ENCODE data around the gene XDH.

DNA sequence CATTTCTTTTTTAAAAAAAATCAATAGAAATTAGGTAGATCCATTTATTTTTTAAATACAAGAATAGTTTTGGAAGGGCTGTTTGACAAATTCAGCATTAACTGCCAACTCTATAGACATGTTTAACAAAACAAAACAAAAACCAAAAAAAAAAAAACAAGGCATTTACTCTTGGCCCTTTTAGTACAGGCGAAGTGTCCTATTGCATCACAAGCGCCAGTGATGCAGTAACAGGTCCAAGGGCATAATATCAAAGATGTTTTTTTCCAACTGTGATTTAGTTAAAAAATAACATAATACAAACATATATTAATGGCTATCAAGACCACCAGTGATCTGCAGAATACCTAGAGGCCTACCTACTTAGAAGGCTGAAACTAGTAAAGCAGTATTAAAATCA lies 55.3 kb downstream of the XDH start:
- TF ChIP-seq RCOR1 (IDR thresholded peaks at IDR 0.05; ENCODE audit: low read length) = no peak
- TF ChIP-seq CTCF (IDR thresholded peaks at IDR 0.05) = no peak
- no peak for TF ChIP-seq FOXM1 (IDR thresholded peaks at IDR 0.05; ENCODE audit: low read depth)
- TF ChIP-seq, protein P1, sequence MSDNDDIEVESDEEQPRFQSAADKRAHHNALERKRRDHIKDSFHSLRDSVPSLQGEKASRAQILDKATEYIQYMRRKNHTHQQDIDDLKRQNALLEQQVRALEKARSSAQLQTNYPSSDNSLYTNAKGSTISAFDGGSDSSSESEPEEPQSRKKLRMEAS (IDR thresholded peaks at IDR 0.05; ENCODE audit: low read depth) = no peak
- TF ChIP-seq IRF3 (IDR thresholded peaks at IDR 0.05; ENCODE audit: low read depth, low read length) = no peak
- TF ChIP-seq EZH2phosphoT487 (IDR thresholded peaks at IDR 0.05; ENCODE audit: borderline replicate concordance, low read depth) = no peak
- TF ChIP-seq MXI1 (IDR thresholded peaks at IDR 0.05; ENCODE audit: low read depth, low read length) = no peak
- no peak for TF ChIP-seq JUND (IDR thresholded peaks at IDR 0.05)
- TF ChIP-seq, protein P2, sequence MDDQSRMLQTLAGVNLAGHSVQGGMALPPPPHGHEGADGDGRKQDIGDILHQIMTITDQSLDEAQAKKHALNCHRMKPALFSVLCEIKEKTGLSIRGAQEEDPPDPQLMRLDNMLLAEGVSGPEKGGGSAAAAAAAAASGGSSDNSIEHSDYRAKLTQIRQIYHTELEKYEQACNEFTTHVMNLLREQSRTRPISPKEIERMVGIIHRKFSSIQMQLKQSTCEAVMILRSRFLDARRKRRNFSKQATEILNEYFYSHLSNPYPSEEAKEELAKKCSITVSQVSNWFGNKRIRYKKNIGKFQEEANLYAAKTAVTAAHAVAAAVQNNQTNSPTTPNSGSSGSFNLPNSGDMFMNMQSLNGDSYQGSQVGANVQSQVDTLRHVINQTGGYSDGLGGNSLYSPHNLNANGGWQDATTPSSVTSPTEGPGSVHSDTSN (IDR thresholded peaks at IDR 0.05) = no peak
- TF ChIP-seq RAD21 (IDR thresholded peaks at IDR 0.05; ENCODE audit: low read length) = no peak
- no peak for TF ChIP-seq EP300 (IDR thresholded peaks at IDR 0.05; ENCODE audit: borderline replicate concordance in 1 of 2, low read depth in 1 of 2, low read length in 1 of 2)

Measured in SK-N-SH (cell line).